CD4-positive, alpha-beta T cell (primary cell): Measurements from ENCODE around the gene HMMR. TPM values are rescaled to one million over a fixed set of nuclear protein-coding genes. Genes with fewer than 3 reads are reported as not detected.

ENCODE experiments used
- ATAC-seq: fragments of 200-7000 bp; cut with Tn5 transposase; one replicate; pipeline ENCODE4 v1.10.0; 2022; ENCODE audit warnings: mild to moderate bottlenecking; ENCODE audit not compliant: poor library complexity
- CTCF ChIA-PET: fragments of 350-600 bp; sonication (Branson Sonifier 250); formaldehyde crosslinking; loops from one replicate; lab custom pipeline; 2021; ENCODE audit warnings: antibody characterized with exemption, inconsistent platforms; lab: Charles Lee
- POLR2A ChIA-PET: fragments of 350-600 bp; sonication (Branson Sonifier 250); formaldehyde crosslinking; loops from one replicate; lab custom pipeline; 2021; ENCODE audit warnings: antibody characterized with exemption, inconsistent platforms; lab: Charles Lee
- DNase-seq, 14 experiments: peaks; one replicate each; pipeline ENCODE4 v3.0.0-alpha.2; 2013 to 2020; ENCODE audit warnings: mixed read lengths in 2 of 14
- H3K27ac ChIP-seq, 2 donors: one replicate each; pipeline versions ENCODE4 v1.5.1 to v1.7.0; 2013; ENCODE audit warnings: low read length in 2 of 2, low read depth in 1 of 2, mild to moderate bottlenecking in 1 of 2
- H3K27me3 ChIP-seq, 2 experiments: 1 replicate in 1 of 2; 2 replicates in 1 of 2; pipeline versions ENCODE4 v1.6.1 to v1.7.0; 2013; ENCODE audit warnings: low read length in 2 of 2, control low read depth in 1 of 2, mild to moderate bottlenecking in 1 of 2, moderate library complexity in 1 of 2; ENCODE audit not compliant: insufficient read depth in 2 of 2, control insufficient read depth in 1 of 2
- H3K36me3 ChIP-seq: one replicate; pipeline ENCODE4 v1.6.1; 2013; ENCODE audit warnings: low read length, control low read depth; ENCODE audit not compliant: insufficient read depth
- H3K4me1 ChIP-seq: one replicate; pipeline ENCODE4 v1.6.1; 2013; ENCODE audit warnings: low read length, control low read depth; ENCODE audit not compliant: insufficient read depth
- H3K4me3 ChIP-seq: one replicate; pipeline ENCODE4 v1.5.1; 2013; ENCODE audit warnings: mild to moderate bottlenecking, low read length, moderate library complexity
- H3K9me3 ChIP-seq, 2 experiments: 1 replicate in 1 of 2; 2 replicates in 1 of 2; pipeline versions ENCODE4 v1.6.1 to v1.7.0; 2013; ENCODE audit warnings: low read length in 2 of 2, mild to moderate bottlenecking in 2 of 2, control low read depth in 1 of 2, moderate library complexity in 1 of 2; ENCODE audit not compliant: control insufficient read depth in 1 of 2, insufficient read depth in 1 of 2
- H3K27ac Mint-ChIP-seq: one replicate; pipeline ENCODE4 v1.8.0; 2020; ENCODE audit warnings: mixed read lengths
- H3K27me3 Mint-ChIP-seq: one replicate; pipeline ENCODE4 v1.8.0; 2021; ENCODE audit warnings: mixed read lengths
- H3K36me3 Mint-ChIP-seq: one replicate; pipeline ENCODE4 v1.8.0; 2021; ENCODE audit warnings: low read depth, mixed read lengths
- H3K4me1 Mint-ChIP-seq: one replicate; pipeline ENCODE4 v1.8.0; 2021; ENCODE audit warnings: low read depth, mixed read lengths
- H3K4me3 Mint-ChIP-seq: one replicate; pipeline ENCODE4 v1.8.0; 2020; ENCODE audit warnings: mild to moderate bottlenecking, mixed read lengths
- H3K9me3 Mint-ChIP-seq: one replicate; pipeline ENCODE4 v1.8.0; 2020; ENCODE audit warnings: mixed read lengths
- intact Hi-C, 2 experiments: fragments of 100-400 bp; cut with DNase I in 1 of 2; cut with micrococcal nuclease in 1 of 2; formaldehyde crosslinking; loops; one replicate each; pipeline versions ENCODE4 v1.15.1 to v1.9.0; 2023 to 2025; cut with DNase I, micrococcal nuclease
- total RNA-seq, 174 experiments: library from RNA in 2 of 174; stranded (reverse) in 2 of 174; gene quantifications; one replicate each; pipeline ENCODE4 v1.2.3 and lab custom pipeline; 2021 to 2026
- TF ChIP-seq, protein P1 (sequence below): fragments of 200-600 bp; IDR thresholded peaks from one replicate; pipeline ENCODE4 v1.8.0; 2022; ENCODE audit warnings: antibody characterized with exemption, mild to moderate bottlenecking

The HMMR gene
- total RNA-seq, 2 experiments from 2014 or later: 0.42 to 0.74 TPM

DNA sequence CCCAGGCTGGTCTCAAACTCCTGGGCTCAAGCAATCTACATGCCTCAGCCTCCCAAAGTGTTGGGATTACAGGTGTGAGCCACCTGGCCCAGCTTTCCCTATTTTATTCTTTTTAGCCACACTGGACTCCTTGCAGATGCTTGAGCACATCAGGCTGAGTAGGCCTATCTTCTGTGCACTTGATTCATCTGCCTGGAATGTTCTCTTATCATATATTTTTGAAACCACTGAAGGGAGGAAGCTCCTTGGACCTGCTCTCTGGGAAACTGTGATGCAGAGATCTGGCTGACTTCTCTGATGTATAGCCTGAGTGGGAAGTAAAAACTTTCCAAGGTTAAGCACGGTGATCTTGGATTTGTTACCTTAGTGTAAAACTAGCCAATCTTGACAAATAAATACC, 38.5 kb downstream of the HMMR start:
- Histone ChIP-seq H3K36me3 (no peaks in the 10 kb centered on the region), H3K27ac (no peak overlapping the region), H3K4me3 (no peak overlapping the region), H3K27me3 (no peaks in the 10 kb centered on the region), H3K9me3 (no peaks in the 10 kb centered on the region), H3K4me1 (peaks cover 8% of the 10 kb centered on the region)
- Mint-ChIP-seq H3K4me3 (no peak overlapping the region), H3K9me3 (no peaks in the 10 kb centered on the region), H3K36me3 (no peaks in the 10 kb centered on the region), H3K4me1 (peaks cover 14% of the 10 kb centered on the region), H3K27me3 (no peaks in the 10 kb centered on the region), H3K27ac (no peak overlapping the region)
- ChIA-PET CTCF (interaction anchor here (1.7 kb wide), 1 partner anchor 20 kb away, joined by 4 read pairs; no protein-coding TSS in a partner anchor), POLR2A (no interaction called here)
- ATAC-seq (no peak), DNase-seq (no peak)
- intact Hi-C loops: no loop called here
- TF ChIP-seq, protein P1, sequence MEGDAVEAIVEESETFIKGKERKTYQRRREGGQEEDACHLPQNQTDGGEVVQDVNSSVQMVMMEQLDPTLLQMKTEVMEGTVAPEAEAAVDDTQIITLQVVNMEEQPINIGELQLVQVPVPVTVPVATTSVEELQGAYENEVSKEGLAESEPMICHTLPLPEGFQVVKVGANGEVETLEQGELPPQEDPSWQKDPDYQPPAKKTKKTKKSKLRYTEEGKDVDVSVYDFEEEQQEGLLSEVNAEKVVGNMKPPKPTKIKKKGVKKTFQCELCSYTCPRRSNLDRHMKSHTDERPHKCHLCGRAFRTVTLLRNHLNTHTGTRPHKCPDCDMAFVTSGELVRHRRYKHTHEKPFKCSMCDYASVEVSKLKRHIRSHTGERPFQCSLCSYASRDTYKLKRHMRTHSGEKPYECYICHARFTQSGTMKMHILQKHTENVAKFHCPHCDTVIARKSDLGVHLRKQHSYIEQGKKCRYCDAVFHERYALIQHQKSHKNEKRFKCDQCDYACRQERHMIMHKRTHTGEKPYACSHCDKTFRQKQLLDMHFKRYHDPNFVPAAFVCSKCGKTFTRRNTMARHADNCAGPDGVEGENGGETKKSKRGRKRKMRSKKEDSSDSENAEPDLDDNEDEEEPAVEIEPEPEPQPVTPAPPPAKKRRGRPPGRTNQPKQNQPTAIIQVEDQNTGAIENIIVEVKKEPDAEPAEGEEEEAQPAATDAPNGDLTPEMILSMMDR: no peak

DNA sequence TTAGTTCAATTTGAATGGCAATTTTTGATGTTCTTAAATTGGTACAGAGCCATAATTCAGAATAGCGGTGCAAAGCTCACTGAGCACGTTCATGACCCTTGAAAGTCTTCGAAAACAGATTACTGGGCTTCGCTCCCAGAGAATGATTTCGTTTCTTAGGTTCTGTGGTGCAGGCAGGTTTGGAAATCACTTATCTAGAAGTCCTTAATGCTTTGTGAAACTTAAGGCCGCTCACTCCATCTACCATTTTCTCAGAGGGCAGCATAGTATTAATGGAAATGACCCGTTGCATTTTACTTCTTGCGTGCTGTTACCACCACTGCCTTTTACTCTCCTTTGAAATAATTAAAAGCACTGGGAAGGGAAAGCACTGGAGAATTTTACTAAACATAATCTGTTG, 42.1 kb downstream of the HMMR start:
- intact Hi-C loops: no loop called here
- no peaks in the 10 kb centered on the region for H3K36me3 ChIP-seq
- peaks cover 12% of the 10 kb centered on the region for H3K4me1 ChIP-seq
- TF ChIP-seq, protein P1: no peak
- POLR2A ChIA-PET: interaction anchor here (0.9 to 11.3 kb wide), 8 partner anchors 13 to 94 kb away, joined by 3 to 343 read pairs (median 3); partner anchors contain the start of genes CCNG1, HMMR and NUDCD2
- H3K4me1 Mint-ChIP-seq: peaks cover 27% of the 10 kb centered on the region
- H3K4me3 Mint-ChIP-seq: peak overlapping the region; percentile 98
- H3K27ac Mint-ChIP-seq: peak overlapping the region; percentile 99
- H3K9me3 Mint-ChIP-seq: no peaks in the 10 kb centered on the region
- CTCF ChIA-PET: interaction anchor here (0.6 to 1.7 kb wide), 9 partner anchors 9 to 94 kb away, joined by 3 to 9 read pairs (median 4); partner anchors contain the start of genes HMMR and NUDCD2
- no peaks in the 10 kb centered on the region for H3K27me3 Mint-ChIP-seq
- peaks cover 22% of the 10 kb centered on the region for H3K36me3 Mint-ChIP-seq
- no peaks in the 10 kb centered on the region for H3K9me3 ChIP-seq
- H3K27me3 ChIP-seq: no peaks in the 10 kb centered on the region
- H3K27ac ChIP-seq: peak overlapping the region; percentile 92 to 93
- DNase-seq: no peak
- no peak for ATAC-seq
- H3K4me3 ChIP-seq: peak overlapping the region; percentile 78

DNA sequence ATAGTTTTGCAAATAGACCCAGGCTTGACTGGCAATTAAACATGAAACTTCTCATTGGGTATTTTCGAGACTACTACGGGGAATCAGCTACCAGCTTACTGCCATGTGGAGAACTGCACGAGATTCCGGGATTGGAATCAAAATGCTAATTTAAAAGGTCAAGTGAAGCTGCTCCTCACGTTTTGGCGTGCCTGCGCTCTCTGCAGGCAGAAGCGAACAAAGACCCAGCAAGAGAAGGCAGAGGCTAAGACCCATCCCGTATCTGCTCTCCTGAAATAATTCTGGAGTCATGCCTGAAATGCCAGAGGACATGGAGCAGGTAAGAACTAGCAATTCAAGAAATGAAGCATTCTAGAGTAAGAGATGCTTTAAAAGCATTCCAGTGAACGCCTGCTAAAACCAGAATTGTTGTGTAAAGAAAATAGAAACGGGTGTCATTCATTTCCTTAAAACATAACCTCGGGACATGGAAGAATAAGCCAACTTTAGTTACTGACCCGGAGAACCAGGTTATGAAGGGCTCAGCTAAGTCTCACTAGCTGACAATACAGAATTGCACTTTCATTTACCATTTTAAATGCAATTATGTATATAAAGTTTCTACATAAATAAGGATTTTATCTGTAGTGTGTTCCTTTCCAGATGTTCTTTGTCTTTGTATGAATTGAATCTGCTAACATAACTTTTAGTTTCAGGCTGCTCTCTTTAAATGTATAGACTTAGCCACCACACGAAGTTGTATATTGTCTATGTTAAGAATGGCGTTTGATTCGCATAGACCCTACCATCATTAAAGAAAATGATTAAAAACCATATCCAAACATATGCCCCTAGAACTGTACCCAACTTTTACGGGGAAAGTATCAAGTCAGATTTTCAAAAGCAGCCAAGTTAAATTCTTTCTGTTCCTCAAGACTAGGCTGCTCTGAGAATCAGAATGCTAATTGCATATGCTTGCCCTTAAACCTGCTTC, 43.0 kb downstream of the HMMR start:
- no peaks in the 10 kb centered on the region for H3K9me3 Mint-ChIP-seq
- Histone ChIP-seq H3K4me3 (peak overlapping the region; percentile 78), H3K4me1 (peaks cover 16% of the 10 kb centered on the region), H3K36me3 (no peaks in the 10 kb centered on the region), H3K27me3 (no peaks in the 10 kb centered on the region), H3K9me3 (no peaks in the 10 kb centered on the region), H3K27ac (peak overlapping the region; percentile 92 to 93)
- peaks cover 22% of the 10 kb centered on the region for H3K36me3 Mint-ChIP-seq
- peaks cover 36% of the 10 kb centered on the region for H3K4me1 Mint-ChIP-seq
- peak overlapping the region; percentile 98 for H3K4me3 Mint-ChIP-seq
- ChIA-PET POLR2A (interaction anchor here (0.9 to 11.3 kb wide), 9 partner anchors 14 to 94 kb away, joined by 3 to 343 read pairs (median 3); partner anchors contain the start of genes CCNG1, HMMR and NUDCD2), CTCF (interaction anchor here (0.6 to 1.7 kb wide), 9 partner anchors 8 to 95 kb away, joined by 3 to 9 read pairs (median 4); partner anchors contain the start of genes HMMR and NUDCD2)
- intact Hi-C loops: loop anchor here (1.0 to 2.0 kb wide), 2 partner anchors 30 to 43 kb away; partner anchors contain the start of genes HMMR (in 1 of the 2) and NUDCD2 (in 1 of the 2)
- peak overlapping the region; percentile 99 for H3K27ac Mint-ChIP-seq
- TF ChIP-seq, protein P1: peak; percentile 58
- DNase-seq (peak in 11 of 14 experiments; percentile 15 to 71 (median 36)), ATAC-seq (no peak)
- H3K27me3 Mint-ChIP-seq: no peaks in the 10 kb centered on the region
